ENCODE results near the gene APOL2.
"Not testable (repeated sequence)": the region's sequence is repeated elsewhere in the genome, so short reads cannot be mapped to it uniquely, and the experiment has no call there.

Gene APOL2

GRCh38 chr22:36220451-36220921, 18.8 kb downstream of the APOL2 start:
- DNase-seq, result no peak

- no peak for DNase-seq
These were observed 20.6 kb downstream of the APOL2 start for GRCh38 chr22:36218648-36219193.

DNA sequence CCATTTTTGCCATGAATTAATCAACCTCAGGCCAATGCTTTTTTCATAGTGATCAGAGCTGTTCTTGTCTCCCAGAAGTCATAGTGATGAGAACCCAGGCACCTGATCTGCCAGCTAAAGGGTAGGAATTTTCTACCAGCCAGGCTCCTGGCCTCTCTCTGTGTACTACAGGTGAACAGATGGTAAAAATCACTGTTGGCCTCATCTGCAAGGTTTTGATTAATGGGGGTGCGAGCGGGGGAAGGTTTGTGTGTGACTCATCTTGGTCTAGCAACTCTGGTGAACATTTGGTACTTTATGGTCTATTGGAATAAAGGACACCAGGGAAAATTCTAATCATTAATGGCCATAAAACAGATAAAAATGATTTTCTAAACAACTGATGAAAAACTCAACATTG, 23.3 kb downstream of the APOL2 start:
- no peak for DNase-seq

DNA sequence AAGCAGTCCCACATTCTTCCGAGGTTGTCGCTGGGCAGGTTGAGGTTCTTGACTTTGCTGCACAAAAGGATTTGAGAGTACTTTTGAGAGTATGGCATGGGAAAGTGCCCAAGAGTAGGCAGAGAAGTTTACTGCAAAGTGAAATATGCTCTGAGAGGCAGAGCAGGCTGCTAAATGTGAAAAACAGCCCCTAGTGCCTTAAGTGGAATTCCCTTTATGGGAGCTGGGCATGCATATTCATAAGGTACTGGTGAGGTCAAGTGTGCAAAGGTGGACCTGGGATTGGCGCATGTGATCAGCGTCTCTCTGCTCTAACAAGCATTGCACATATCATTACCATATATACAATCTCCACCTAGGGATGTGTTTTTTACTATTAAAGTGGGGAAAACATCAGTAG, 25.7 kb downstream of the APOL2 start:
- no peak for DNase-seq

- DNase-seq, result no peak
These were observed 26.4 kb downstream of the APOL2 start for GRCh38 chr22:36212901-36213300.

- no peak for DNase-seq
These were observed 28.0 kb downstream of the APOL2 start for GRCh38 chr22:36211237-36211861.

DNA sequence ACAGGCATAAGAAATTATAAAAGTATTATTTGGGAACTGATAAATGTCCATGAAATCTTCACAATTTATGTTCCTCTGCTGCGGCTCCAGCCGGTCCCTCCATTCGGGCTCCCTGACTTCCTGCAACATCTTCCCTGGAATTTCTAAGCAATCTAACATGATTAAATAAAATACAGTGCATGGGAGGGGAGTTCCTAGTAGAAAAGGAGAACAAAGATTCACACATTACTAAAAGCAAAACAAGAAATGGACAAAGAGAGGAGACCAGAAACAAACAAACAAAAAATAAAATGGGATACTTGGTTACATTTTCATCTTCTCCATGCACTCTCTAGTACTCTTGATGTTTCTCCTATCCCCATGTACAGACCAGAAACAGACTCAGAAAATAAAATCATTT, 29.1 kb downstream of the APOL2 start:
- DNase-seq, result no peak

DNA sequence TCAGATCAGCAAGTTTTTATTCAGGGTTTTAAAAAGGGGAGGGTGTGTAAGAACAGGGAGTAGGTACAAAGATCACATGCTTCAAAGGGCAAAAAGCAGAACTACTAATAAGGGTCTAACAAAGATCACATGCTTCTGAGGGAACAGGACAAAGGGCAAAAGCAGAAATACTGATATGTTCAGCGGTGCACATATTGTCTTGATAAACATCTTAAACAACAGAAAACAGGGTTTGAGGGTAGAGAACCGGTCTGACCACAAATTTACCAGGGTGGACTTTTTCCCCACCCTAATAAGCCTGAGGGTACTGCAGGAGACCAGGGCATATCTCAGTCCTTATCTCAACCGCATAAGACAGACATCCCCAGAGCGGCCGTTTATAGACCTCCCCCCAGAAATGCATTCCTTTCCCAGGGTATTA, 29.8 kb downstream of the APOL2 start:
- not testable (repeated sequence) for DNase-seq

GRCh38 chr22:36208914-36209313, 30.4 kb downstream of the APOL2 start:
- DNase-seq, result no peak

DNA sequence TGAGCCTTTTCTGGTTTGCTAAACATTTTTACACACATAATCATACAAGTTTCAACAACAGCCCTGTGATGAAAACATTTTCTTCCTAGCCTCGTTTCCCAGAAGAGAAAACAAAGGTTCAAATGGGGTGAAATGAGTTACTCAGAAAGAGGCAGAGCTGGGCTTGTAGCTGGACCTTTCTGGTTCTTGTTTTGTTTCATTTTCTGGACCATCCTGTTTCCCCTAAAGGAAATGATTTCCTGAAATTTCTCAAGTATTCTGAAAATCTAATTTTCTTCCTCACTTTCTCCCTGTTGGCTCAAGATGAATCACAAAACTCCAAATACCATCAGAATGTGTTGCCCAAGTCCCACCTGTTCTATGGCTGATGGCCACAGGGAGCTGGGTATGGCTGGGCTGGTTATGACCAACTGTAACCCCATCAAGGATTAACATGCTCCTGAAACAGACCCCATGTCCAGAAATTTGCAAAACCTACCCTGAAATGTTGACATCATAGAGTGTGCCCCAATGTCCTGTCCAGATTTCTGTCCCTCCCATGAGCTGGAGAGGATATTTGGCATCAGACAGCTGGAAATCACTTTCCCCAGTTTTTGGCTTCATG, 31.1 kb downstream of the APOL2 start:
- DNase-seq, result no peak

DNA sequence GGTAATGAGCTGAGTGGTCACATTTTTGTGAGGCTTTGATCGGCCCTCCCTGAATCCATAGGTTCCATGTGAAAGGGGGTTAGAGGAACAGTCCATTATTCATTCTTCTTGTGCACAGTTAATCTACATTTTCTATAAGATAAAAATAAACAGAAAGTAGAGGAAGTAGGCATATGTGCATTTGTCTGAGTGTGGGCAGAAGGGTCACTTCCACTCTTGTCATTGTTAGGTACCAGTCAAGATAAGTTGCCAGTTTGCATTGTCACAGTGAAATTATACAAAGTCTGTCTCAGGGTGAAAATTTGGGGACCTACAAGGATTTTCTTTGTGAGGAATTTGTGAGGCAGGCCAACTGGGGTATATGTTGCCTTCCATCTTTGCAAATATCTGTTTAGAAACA, 33.1 kb downstream of the APOL2 start:
- DNase-seq, result no peak

DNA sequence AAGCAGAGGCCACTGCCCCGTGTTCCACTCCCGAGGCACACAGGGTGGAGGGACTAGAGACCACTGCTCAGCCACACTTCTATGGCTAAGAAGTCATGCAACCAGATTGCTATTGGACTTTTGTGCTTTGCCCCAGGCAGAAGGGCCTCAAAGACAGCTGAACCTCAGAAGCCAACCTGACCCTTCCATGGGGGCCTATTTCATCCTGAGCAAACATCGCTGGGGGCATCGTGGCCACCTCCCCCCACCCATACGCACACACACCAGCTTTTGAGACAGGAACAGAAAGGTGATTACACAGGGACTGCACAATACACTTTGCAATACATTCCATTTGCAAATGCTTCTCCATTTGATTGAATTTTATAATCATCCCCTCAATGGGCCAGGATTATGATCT, 33.8 kb downstream of the APOL2 start:
- not testable (repeated sequence) for DNase-seq

GRCh38 chr22:36204632-36205015, 34.7 kb downstream of the APOL2 start:
- DNase-seq, result no peak

DNA sequence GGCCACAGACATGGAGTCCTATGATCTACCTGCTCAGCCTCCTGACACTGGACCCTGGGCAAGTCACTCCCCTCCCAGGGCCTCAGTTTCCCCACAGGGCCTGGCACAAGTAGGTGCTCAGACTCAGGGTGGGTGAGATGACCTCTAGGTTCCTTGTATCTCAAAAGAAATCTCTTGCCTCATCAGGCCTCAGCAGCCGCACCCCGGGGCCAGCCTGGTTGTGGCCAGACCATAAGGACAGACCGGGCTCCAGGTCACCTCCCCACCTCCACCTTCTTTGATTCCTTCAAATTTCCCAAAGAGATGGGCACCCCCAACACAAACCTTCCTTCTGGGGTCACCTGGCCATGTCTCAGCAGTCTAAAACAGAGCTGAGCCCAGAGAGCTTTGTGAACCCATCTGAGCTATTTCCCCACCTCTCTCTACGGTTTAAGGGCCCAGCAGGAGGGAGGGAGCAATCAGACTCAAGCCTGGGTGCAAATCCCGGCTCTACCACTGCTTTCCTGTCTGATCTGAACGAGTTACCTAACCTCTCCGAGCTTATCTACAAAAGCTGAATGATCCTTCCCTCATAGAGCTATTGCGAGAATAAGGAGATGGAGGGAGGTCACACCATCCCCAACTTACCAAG, 35.2 kb downstream of the APOL2 start:
- no peak for DNase-seq

DNA sequence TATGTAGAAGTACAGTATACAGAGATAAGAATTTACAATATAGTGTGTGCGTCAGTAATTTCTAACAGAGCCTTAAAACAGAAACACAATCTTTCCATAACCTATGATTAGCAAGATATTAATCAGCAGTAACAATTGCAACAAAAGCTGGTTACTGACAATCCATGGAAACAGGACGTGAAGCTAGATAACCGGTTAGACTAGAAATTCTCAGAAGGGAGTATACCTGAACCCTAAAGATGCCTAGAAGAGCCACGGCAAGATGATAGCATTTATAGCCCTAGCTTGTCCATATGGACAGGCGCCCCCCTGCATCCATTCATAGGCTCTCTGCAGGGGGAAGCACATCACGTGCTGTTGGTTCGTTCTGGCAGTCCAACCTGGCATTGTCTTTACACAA, 35.9 kb downstream of the APOL2 start:
- DNase-seq, result not testable (repeated sequence)

DNA sequence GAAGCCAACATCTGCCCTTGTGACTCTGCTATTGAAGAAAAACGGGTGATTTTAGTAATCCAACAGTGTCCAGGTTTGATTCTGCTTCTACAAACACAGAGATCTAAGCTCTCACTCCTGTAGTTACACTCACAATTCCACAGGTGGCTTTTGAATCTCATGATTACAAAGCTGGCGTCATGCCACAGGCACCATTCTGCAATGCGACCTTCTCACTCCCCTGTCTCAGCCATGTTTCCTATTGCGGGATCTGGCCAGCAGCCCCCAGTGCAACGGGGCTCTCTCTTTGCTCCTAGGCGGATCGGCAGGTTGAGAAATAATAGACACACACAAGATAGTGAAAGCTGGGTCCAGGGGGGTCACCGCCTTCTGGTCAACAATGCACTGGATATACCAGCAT, 36.4 kb downstream of the APOL2 start:
- DNase-seq, result not testable (repeated sequence)

GRCh38 chr22:36201630-36202319, 37.6 kb downstream of the APOL2 start, which contains the start of gene APOL4:
Gene APOL4, minus strand, starts transcription at chr22:36201809. Its CDS starts 75 bp downstream, at chr22:36201734.
- DNase-seq, result no peak

GRCh38 chr22:36201025-36201424, 38.3 kb downstream of the APOL2 start:
- DNase-seq, result not testable (repeated sequence)

- DNase-seq, result no peak
These were observed 40.3 kb downstream of the APOL2 start for GRCh38 chr22:36199001-36199551.

DNA sequence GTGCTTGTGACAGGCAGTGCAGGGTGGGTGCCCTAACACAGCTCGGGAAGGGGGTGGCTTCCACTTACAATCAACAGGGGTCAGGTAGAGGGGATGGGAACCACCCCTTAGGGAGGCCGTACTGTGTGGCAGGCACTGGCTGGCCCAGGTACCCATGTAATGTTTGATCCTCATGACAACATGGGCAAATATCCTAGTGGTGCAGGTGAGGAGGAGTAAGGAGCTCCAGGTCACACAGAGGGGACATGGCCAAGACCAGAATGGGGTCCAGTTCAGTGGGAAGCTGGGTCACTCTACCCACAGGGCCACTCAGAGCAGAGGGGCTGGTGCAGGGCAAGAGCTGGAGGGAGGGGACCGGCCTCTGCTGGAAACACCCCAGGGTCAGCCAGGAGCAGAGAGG, 40.8 kb downstream of the APOL2 start:
- no peak for DNase-seq

- no peak for DNase-seq
These were observed 41.7 kb downstream of the APOL2 start for GRCh38 chr22:36197514-36198146.

DNA sequence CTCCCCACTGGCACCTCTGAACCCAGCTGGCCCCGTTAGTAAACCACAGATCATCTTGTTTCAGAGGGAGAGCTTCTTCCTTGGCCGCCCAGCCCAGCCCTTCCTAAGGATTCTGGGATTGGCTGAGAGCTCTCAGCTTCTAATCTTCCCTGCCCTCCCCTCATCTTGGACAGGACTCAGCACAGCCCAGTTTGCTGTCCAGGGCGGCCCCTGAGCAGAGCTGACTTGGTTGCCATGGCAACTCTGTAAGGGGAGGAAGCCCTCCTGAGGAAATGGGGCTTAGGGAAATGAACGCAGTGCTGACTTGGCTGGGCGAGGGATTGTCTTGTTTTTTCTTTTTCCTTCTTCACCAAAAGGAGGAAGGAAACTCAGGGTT, 42.3 kb downstream of the APOL2 start:
- no peak for DNase-seq

Measured in activated naive CD4-positive, alpha-beta T cell treated with anti-CD3 and anti-CD28 coated beads, Interleukin-2, amount 50 U/mL, for 16 hours (primary cell).